Stimulated activated CD4-positive, alpha-beta T cell treated with anti-CD3 and anti-CD28 coated beads, Interleukin-2, amount 100 ng/mL, for 4 hours (primary cell): ENCODE data around the gene CD33.
"Not testable (repeated sequence)": the region's sequence is repeated elsewhere in the genome, so short reads cannot be mapped to it uniquely, and the experiment has no call there.

Source experiments
- DNase-seq: peaks from one replicate; pipeline ENCODE4 v3.0.0-alpha.2; 2020; ENCODE audit warnings: low read depth

The CD33 gene

GRCh38 chr19:51224898-51225393, at the start of gene CD33:
CD33 (plus strand) TSS chr19:51225080; CDS start chr19:51225119, 39 bp downstream.
- not testable (repeated sequence) for DNase-seq

- DNase-seq: no peak
These were observed 45.6 kb upstream of the CD33 start for GRCh38 chr19:51179256-51179655.

GRCh38 chr19:51181377-51181912, 43.4 kb upstream of the CD33 start:
- no peak for DNase-seq

GRCh38 chr19:51181913-51182419, 42.9 kb upstream of the CD33 start:
- no peak for DNase-seq

- DNase-seq: no peak
These were observed 41.3 kb upstream of the CD33 start for GRCh38 chr19:51183629-51184028.

- no peak for DNase-seq
These were observed 39.6 kb upstream of the CD33 start for GRCh38 chr19:51185069-51185867.

GRCh38 chr19:51185868-51186215, 39.0 kb upstream of the CD33 start:
- no peak for DNase-seq

GRCh38 chr19:51186323-51186722, 38.6 kb upstream of the CD33 start:
- DNase-seq: no peak

- DNase-seq: no peak
These were observed 37.3 kb upstream of the CD33 start for GRCh38 chr19:51187395-51188226.

- DNase-seq: no peak
These were observed 36.7 kb upstream of the CD33 start for GRCh38 chr19:51188227-51188559.

GRCh38 chr19:51192689-51193088, 32.2 kb upstream of the CD33 start:
- DNase-seq: no peak

- no peak for DNase-seq
These were observed 30.2 kb upstream of the CD33 start for GRCh38 chr19:51194527-51195315.

GRCh38 chr19:51195316-51195586, 29.6 kb upstream of the CD33 start:
- DNase-seq: no peak

- DNase-seq: no peak
These were observed 29.3 kb upstream of the CD33 start for GRCh38 chr19:51195616-51196015.

GRCh38 chr19:51196181-51196580, 28.7 kb upstream of the CD33 start:
- no peak for DNase-seq

GRCh38 chr19:51198641-51199040, 26.2 kb upstream of the CD33 start:
- DNase-seq: no peak

GRCh38 chr19:51200071-51200666, 24.7 kb upstream of the CD33 start:
- DNase-seq: no peak

GRCh38 chr19:51201712-51202111, 23.2 kb upstream of the CD33 start:
- no peak for DNase-seq

GRCh38 chr19:51203916-51204315, 21.0 kb upstream of the CD33 start:
- no peak for DNase-seq

- no peak for DNase-seq
These were observed 20.6 kb upstream of the CD33 start for GRCh38 chr19:51204321-51204720.

- no peak for DNase-seq
These were observed 17.1 kb upstream of the CD33 start for GRCh38 chr19:51207747-51208146.
